Uterine smooth muscle cell (primary cell): ENCODE data around the gene IDI2. TPM values are rescaled to one million over a fixed set of nuclear protein-coding genes. Genes with fewer than 3 reads are reported as not detected.

Experiments used
- total RNA-seq: library from RNA; depleted of rRNA; stranded (reverse); fragments of >200 nt; gene quantifications from 2 replicates; pipeline ENCODE4 v1.2.3, GENCODE V29; 2014

IDI2 gene
- total RNA-seq: not detected in 2 replicates

GRCh38 chr10:1025683-1026082, at the start of gene IDI2:
Gene IDI2 (minus strand): TSS chr10:1025859. CDS start chr10:1024723, 1,136 bp downstream.

GRCh38 chr10:1056326-1057105, 30.9 kb upstream of the IDI2 start, which contains the start of gene WDR37:
Gene WDR37 (plus strand): TSS chr10:1056385. CDS start chr10:1072156, 15,771 bp downstream.

GRCh38 chr10:1048732-1049424, 23.2 kb upstream of the IDI2 start, which contains the start of gene IDI1:
Gene IDI1 (minus strand): TSS chr10:1049119. CDS start chr10:1049003, 116 bp downstream.

GRCh38 chr10:987870-988666, 37.6 kb downstream of the IDI2 start, which contains the start of gene GTPBP4:
Gene GTPBP4 (plus strand): TSS chr10:988434. CDS start chr10:988480, 46 bp downstream.

Other genes starting within 250 kb of the IDI2 start
- gene LARP4B, start 94.2 kb downstream of the IDI2 start, total RNA-seq: 26.7 and 28.6 TPM in 2 replicates
- 37.2 and 61.9 TPM in 2 replicates for gene GTPBP4, start 37.4 kb downstream of the IDI2 start, total RNA-seq
- gene IDI1, start 23.3 kb upstream of the IDI2 start, total RNA-seq: 183 and 231 TPM in 2 replicates
- gene WDR37, start 30.5 kb upstream of the IDI2 start, total RNA-seq: 14.6 and 22.7 TPM in 2 replicates